Measurements from ENCODE around the gene FAM120C. TPM values are rescaled to one million over a fixed set of nuclear protein-coding genes. Genes with fewer than 3 reads are reported as not detected.

The FAM120C gene
- total and polyA plus RNA-seq, 2 experiments from 2014 or later: 2.6 to 4.9 TPM

- no peaks in the 10 kb centered on the region for H3K4me1 ChIP-seq (ENCODE audit: insufficient read depth)
- no peaks in the 10 kb centered on the region for H3K9me2 ChIP-seq (replicated peaks; ENCODE audit: insufficient read depth)
- no peak overlapping the region for H3K4me2 ChIP-seq
- 47% methylated on average over 2 of the region's 2 CpGs for WGBS (ENCODE audit: low lambda C conversion rate, missing lambda C conversion rate)
- no peak overlapping the region for H2AFZ ChIP-seq
- no peaks in the 10 kb centered on the region for H3K79me2 ChIP-seq
- no peaks in the 10 kb centered on the region for H3K27me3 ChIP-seq
- H3K27ac ChIP-seq: no peak overlapping the region
- H4K20me1 ChIP-seq (ENCODE audit: insufficient read depth, poor library complexity, severe bottlenecking): no peaks in the 10 kb centered on the region
- TF ChIP-seq EZH2 (IDR thresholded peaks at IDR 0.05; ENCODE audit: borderline replicate concordance): no peak
- TF ChIP-seq EZH2phosphoT487 (IDR thresholded peaks at IDR 0.05; ENCODE audit: low read depth, severe bottlenecking, unreplicated experiment): no peak
- no peak for TF ChIP-seq CTCF (IDR thresholded peaks at IDR 0.05; ENCODE audit: poor library complexity)
- H3K9me3 ChIP-seq (ENCODE audit: low read depth): no peaks in the 10 kb centered on the region
- no peak overlapping the region for H3K4me3 ChIP-seq
- DNase-seq (ENCODE audit: low spot score): no peak
- H3K36me3 ChIP-seq (replicated peaks; ENCODE audit: insufficient read depth, low read depth): no peaks in the 10 kb centered on the region
Measured at GRCh38 chrX:54067766-54068165, 115.3 kb downstream of the FAM120C start.

GRCh38 chrX:54066841-54067240, 116.2 kb downstream of the FAM120C start:
- Histone ChIP-seq H3K27me3 (no peaks in the 10 kb centered on the region), H3K9me3 (ENCODE audit: low read depth) (no peaks in the 10 kb centered on the region), H3K36me3 (replicated peaks; ENCODE audit: insufficient read depth, low read depth) (no peaks in the 10 kb centered on the region), H2AFZ (no peak overlapping the region), H3K27ac (no peak overlapping the region), H3K79me2 (no peaks in the 10 kb centered on the region), H4K20me1 (ENCODE audit: insufficient read depth, poor library complexity, severe bottlenecking) (no peaks in the 10 kb centered on the region), H3K4me1 (ENCODE audit: insufficient read depth) (no peaks in the 10 kb centered on the region), H3K4me3 (no peak overlapping the region), H3K4me2 (no peak overlapping the region), H3K9me2 (replicated peaks; ENCODE audit: insufficient read depth) (no peaks in the 10 kb centered on the region)
- no peak for DNase-seq (ENCODE audit: low spot score)
- TF ChIP-seq EZH2phosphoT487 (IDR thresholded peaks at IDR 0.05; ENCODE audit: low read depth, severe bottlenecking, unreplicated experiment): no peak
- TF ChIP-seq EZH2 (IDR thresholded peaks at IDR 0.05; ENCODE audit: borderline replicate concordance): no peak
- TF ChIP-seq CTCF (IDR thresholded peaks at IDR 0.05; ENCODE audit: poor library complexity): no peak

GRCh38 chrX:54064564-54064963, 118.5 kb downstream of the FAM120C start:
- H3K27ac ChIP-seq: no peak overlapping the region
- no peak overlapping the region for H3K4me3 ChIP-seq
- no peaks in the 10 kb centered on the region for H3K36me3 ChIP-seq (replicated peaks; ENCODE audit: insufficient read depth, low read depth)
- H2AFZ ChIP-seq: no peak overlapping the region
- WGBS (ENCODE audit: low lambda C conversion rate, missing lambda C conversion rate): 78% methylated on average over 3 of the region's 3 CpGs
- H3K4me2 ChIP-seq: no peak overlapping the region
- H3K79me2 ChIP-seq: no peaks in the 10 kb centered on the region
- no peaks in the 10 kb centered on the region for H3K4me1 ChIP-seq (ENCODE audit: insufficient read depth)
- no peaks in the 10 kb centered on the region for H3K9me2 ChIP-seq (replicated peaks; ENCODE audit: insufficient read depth)
- H3K27me3 ChIP-seq: no peaks in the 10 kb centered on the region
- TF ChIP-seq CTCF (IDR thresholded peaks at IDR 0.05; ENCODE audit: poor library complexity) (no peak), EZH2 (IDR thresholded peaks at IDR 0.05; ENCODE audit: borderline replicate concordance) (no peak), EZH2phosphoT487 (IDR thresholded peaks at IDR 0.05; ENCODE audit: low read depth, severe bottlenecking, unreplicated experiment) (no peak)
- no peaks in the 10 kb centered on the region for H3K9me3 ChIP-seq (ENCODE audit: low read depth)
- DNase-seq (ENCODE audit: low spot score): no peak
- no peaks in the 10 kb centered on the region for H4K20me1 ChIP-seq (ENCODE audit: insufficient read depth, poor library complexity, severe bottlenecking)

GRCh38 chrX:54063361-54063760, 119.7 kb downstream of the FAM120C start:
- Histone ChIP-seq H4K20me1 (ENCODE audit: insufficient read depth, poor library complexity, severe bottlenecking) (no peaks in the 10 kb centered on the region), H3K9me3 (ENCODE audit: low read depth) (no peaks in the 10 kb centered on the region), H3K36me3 (replicated peaks; ENCODE audit: insufficient read depth, low read depth) (no peaks in the 10 kb centered on the region), H3K4me1 (ENCODE audit: insufficient read depth) (no peaks in the 10 kb centered on the region), H3K27me3 (no peaks in the 10 kb centered on the region), H3K4me2 (no peak overlapping the region), H3K27ac (no peak overlapping the region), H2AFZ (no peak overlapping the region), H3K79me2 (no peaks in the 10 kb centered on the region), H3K4me3 (no peak overlapping the region), H3K9me2 (replicated peaks; ENCODE audit: insufficient read depth) (no peaks in the 10 kb centered on the region)
- no peak for DNase-seq (ENCODE audit: low spot score)
- TF ChIP-seq CTCF (IDR thresholded peaks at IDR 0.05; ENCODE audit: poor library complexity) (no peak), EZH2phosphoT487 (IDR thresholded peaks at IDR 0.05; ENCODE audit: low read depth, severe bottlenecking, unreplicated experiment) (no peak), EZH2 (IDR thresholded peaks at IDR 0.05; ENCODE audit: borderline replicate concordance) (no peak)
- WGBS (ENCODE audit: low lambda C conversion rate, missing lambda C conversion rate): 72% methylated on average over 2 of the region's 2 CpGs

All from hepatocyte (in vitro differentiated cells).